B cell (primary cell): ENCODE results near the gene TIMP2.
"Not testable (repeated sequence)": the region's sequence is repeated elsewhere in the genome, so short reads cannot be mapped to it uniquely, and the experiment has no call there.

ENCODE experiments used
- EZH2 ChIP-seq: IDR thresholded peaks from 2 replicates; pipeline ENCODE4 v1.6.1; 2012; ENCODE audit warnings: borderline replicate concordance, low read depth, mild to moderate bottlenecking, moderate library complexity, low read length; ENCODE audit not compliant: insufficient read depth, poor library complexity, severe bottlenecking
- TF ChIP-seq, protein P1 (sequence below): fragments of 200-600 bp; IDR thresholded peaks from one replicate; pipeline ENCODE4 v1.8.0; 2022; ENCODE audit warnings: antibody characterized with exemption, mild to moderate bottlenecking

DNA sequence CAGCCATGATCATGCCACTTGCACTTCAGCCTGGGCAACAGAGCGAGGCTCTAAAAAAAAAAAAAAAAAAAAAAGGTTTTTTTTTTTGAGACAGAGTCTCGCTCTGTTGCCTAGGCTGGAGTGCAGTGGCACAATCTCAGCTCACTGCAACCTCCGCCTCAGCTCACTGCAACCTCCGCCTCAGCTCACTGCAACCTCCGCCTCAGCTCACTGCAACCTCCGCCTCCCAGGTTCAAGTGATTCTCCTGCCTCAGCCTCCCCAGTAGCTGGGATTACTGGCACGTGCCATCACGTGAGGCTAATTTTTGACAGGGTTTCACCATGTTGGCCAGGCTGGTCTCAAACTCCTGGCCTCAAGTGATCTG is 37.8 kb upstream of the TIMP2 start:
- TF ChIP-seq, protein P1, sequence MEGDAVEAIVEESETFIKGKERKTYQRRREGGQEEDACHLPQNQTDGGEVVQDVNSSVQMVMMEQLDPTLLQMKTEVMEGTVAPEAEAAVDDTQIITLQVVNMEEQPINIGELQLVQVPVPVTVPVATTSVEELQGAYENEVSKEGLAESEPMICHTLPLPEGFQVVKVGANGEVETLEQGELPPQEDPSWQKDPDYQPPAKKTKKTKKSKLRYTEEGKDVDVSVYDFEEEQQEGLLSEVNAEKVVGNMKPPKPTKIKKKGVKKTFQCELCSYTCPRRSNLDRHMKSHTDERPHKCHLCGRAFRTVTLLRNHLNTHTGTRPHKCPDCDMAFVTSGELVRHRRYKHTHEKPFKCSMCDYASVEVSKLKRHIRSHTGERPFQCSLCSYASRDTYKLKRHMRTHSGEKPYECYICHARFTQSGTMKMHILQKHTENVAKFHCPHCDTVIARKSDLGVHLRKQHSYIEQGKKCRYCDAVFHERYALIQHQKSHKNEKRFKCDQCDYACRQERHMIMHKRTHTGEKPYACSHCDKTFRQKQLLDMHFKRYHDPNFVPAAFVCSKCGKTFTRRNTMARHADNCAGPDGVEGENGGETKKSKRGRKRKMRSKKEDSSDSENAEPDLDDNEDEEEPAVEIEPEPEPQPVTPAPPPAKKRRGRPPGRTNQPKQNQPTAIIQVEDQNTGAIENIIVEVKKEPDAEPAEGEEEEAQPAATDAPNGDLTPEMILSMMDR: not testable (repeated sequence)
- TF ChIP-seq EZH2: not testable (repeated sequence)
